Neural cell (in vitro differentiated cells): ENCODE results near the gene EIF4G3.

Experiments used
- EZH2 ChIP-seq: fragments of 200-600, 300-800 bp; shearing (Covaris generic), sonication (generic); IDR thresholded peaks from 2 replicates; pipeline ENCODE4 v1.6.1; 2014; ENCODE audit warnings: antibody characterized with exemption, low read length, borderline replicate concordance, mild to moderate bottlenecking; ENCODE audit not compliant: insufficient read depth, poor library complexity, severe bottlenecking
- MXI1 ChIP-seq: fragments of 450-650 bp; conservative IDR thresholded peaks from 2 replicates; pipeline ENCODE4 v1.6.1; 2014; ENCODE audit warnings: antibody characterized with exemption, mild to moderate bottlenecking; ENCODE audit not compliant: poor library complexity, severe bottlenecking
- POLR2AphosphoS5 ChIP-seq: IDR thresholded peaks from 2 replicates; pipeline ENCODE4 v1.6.1; 2012
- REST ChIP-seq: IDR thresholded peaks from 2 replicates; pipeline ENCODE4 v1.6.1; 2012; ENCODE audit warnings: borderline replicate concordance
- TF ChIP-seq, protein P1 (sequence below): fragments of 450-650 bp; IDR thresholded peaks from 2 replicates; pipeline ENCODE4 v1.5.1; 2014; ENCODE audit warnings: antibody characterized with exemption, mild to moderate bottlenecking, moderate library complexity; ENCODE audit not compliant: poor library complexity, severe bottlenecking

DNA sequence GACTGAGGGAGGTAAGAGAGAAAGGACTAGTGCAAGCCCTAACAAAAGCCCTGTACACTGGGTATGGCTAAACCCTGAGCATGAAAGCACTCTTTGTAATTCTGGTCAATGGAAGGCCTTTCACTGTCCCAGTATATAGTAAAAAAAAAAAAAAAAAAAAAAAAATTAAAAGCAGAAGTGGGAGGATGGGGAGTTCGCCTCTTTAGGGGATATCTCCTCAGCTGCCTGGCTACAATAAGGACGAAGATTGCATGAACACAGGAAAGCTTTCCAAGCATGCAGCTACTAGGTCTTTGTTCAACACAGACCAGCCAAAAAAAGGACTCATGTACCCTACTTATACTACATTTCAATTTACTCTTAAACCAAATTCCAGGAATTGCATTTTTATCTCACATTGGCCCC, 59.1 kb downstream of the EIF4G3 start:
- TF ChIP-seq MXI1 (no peak), POLR2AphosphoS5 (no peak), EZH2 (no peak), REST (no peak)
- TF ChIP-seq, protein P1, sequence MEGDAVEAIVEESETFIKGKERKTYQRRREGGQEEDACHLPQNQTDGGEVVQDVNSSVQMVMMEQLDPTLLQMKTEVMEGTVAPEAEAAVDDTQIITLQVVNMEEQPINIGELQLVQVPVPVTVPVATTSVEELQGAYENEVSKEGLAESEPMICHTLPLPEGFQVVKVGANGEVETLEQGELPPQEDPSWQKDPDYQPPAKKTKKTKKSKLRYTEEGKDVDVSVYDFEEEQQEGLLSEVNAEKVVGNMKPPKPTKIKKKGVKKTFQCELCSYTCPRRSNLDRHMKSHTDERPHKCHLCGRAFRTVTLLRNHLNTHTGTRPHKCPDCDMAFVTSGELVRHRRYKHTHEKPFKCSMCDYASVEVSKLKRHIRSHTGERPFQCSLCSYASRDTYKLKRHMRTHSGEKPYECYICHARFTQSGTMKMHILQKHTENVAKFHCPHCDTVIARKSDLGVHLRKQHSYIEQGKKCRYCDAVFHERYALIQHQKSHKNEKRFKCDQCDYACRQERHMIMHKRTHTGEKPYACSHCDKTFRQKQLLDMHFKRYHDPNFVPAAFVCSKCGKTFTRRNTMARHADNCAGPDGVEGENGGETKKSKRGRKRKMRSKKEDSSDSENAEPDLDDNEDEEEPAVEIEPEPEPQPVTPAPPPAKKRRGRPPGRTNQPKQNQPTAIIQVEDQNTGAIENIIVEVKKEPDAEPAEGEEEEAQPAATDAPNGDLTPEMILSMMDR: no peak
